SK-N-DZ (cell line): Measurements from ENCODE around the gene CDKN1B.

Experiments used
- DNase-seq: peaks from one replicate; pipeline ENCODE4 v3.0.0-alpha.2; 2015; ENCODE audit warnings: low spot score

Gene CDKN1B

GRCh38 chr12:12700254-12700653 lies 16.9 kb upstream of the CDKN1B start:
- DNase-seq, result no peak

- DNase-seq, result no peak
Observed at GRCh38 chr12:12701457-12701856, 15.7 kb upstream of the CDKN1B start.

GRCh38 chr12:12704593-12705230 lies 12.5 kb upstream of the CDKN1B start:
- DNase-seq, result peak; percentile 93

- DNase-seq, result no peak
Observed at GRCh38 chr12:12705838-12706520, 11.2 kb upstream of the CDKN1B start.

- no peak for DNase-seq
Observed at GRCh38 chr12:12713932-12714275, 3.3 kb upstream of the CDKN1B start.

GRCh38 chr12:12714276-12715021 lies 2.7 kb upstream of the CDKN1B start:
- DNase-seq, result no peak

- no peak for DNase-seq
Observed at GRCh38 chr12:12715128-12715458, 2.1 kb upstream of the CDKN1B start.

GRCh38 chr12:12715459-12716150 lies 1.6 kb upstream of the CDKN1B start:
- DNase-seq, result no peak

GRCh38 chr12:12716151-12716792 lies 896 bp upstream of the CDKN1B start:
- DNase-seq, result no peak

- DNase-seq, result peak; percentile 51
Observed at GRCh38 chr12:12717586-12718380, 615 bp downstream of the CDKN1B start.

- DNase-seq, result no peak
Observed at GRCh38 chr12:12718381-12718759, 1.2 kb downstream of the CDKN1B start.

- no peak for DNase-seq
Observed at GRCh38 chr12:12718853-12719252, 1.7 kb downstream of the CDKN1B start.

GRCh38 chr12:12719496-12719895 lies 2.3 kb downstream of the CDKN1B start:
- DNase-seq, result no peak

GRCh38 chr12:12720052-12720451 lies 2.9 kb downstream of the CDKN1B start:
- DNase-seq, result no peak

- no peak for DNase-seq
Observed at GRCh38 chr12:12720672-12721161, 3.5 kb downstream of the CDKN1B start.

- no peak for DNase-seq
Observed at GRCh38 chr12:12721176-12721751, 4.1 kb downstream of the CDKN1B start.

GRCh38 chr12:12721814-12722434 lies 4.8 kb downstream of the CDKN1B start:
- no peak for DNase-seq

- DNase-seq, result no peak
Observed at GRCh38 chr12:12722435-12723148, 5.4 kb downstream of the CDKN1B start.

GRCh38 chr12:12723149-12723680 lies 6.0 kb downstream of the CDKN1B start:
- DNase-seq, result no peak
